GM12801 (cell line): ENCODE data around the gene RIN2.

ENCODE experiments used
- TF ChIP-seq, protein P1 (sequence below): IDR thresholded peaks from one replicate; pipeline ENCODE4 v1.5.1; 2011; ENCODE audit warnings: control low read depth; ENCODE audit not compliant: insufficient read length; ENCODE audit errors: extremely low read depth

The RIN2 gene, protein sequence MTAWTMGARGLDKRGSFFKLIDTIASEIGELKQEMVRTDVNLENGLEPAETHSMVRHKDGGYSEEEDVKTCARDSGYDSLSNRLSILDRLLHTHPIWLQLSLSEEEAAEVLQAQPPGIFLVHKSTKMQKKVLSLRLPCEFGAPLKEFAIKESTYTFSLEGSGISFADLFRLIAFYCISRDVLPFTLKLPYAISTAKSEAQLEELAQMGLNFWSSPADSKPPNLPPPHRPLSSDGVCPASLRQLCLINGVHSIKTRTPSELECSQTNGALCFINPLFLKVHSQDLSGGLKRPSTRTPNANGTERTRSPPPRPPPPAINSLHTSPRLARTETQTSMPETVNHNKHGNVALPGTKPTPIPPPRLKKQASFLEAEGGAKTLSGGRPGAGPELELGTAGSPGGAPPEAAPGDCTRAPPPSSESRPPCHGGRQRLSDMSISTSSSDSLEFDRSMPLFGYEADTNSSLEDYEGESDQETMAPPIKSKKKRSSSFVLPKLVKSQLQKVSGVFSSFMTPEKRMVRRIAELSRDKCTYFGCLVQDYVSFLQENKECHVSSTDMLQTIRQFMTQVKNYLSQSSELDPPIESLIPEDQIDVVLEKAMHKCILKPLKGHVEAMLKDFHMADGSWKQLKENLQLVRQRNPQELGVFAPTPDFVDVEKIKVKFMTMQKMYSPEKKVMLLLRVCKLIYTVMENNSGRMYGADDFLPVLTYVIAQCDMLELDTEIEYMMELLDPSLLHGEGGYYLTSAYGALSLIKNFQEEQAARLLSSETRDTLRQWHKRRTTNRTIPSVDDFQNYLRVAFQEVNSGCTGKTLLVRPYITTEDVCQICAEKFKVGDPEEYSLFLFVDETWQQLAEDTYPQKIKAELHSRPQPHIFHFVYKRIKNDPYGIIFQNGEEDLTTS

DNA sequence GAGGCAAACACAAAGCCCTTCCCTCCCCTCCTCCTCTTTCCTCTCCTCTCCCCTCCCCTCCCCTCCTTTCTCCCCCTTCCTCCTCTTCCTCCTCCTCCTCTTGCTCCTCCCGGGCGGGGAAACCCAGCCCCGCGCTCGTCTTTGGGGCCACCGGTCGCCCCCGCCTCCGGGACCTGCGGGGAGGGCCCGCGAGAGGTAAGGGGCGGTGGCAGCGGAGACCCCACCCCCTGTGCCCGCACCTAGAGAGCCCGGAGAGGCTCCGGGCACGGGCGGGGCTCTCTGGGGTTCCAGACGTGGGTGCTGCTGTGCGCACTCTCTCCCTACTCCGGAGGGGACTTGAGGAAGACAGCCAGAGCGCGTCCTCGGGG, at the start of gene RIN2:
RIN2 (plus strand) TSS at position 126 of the 368 bp plus-strand sequence. CDS start 131,344 bp downstream, outside the sequence.
- TF ChIP-seq, protein P1, sequence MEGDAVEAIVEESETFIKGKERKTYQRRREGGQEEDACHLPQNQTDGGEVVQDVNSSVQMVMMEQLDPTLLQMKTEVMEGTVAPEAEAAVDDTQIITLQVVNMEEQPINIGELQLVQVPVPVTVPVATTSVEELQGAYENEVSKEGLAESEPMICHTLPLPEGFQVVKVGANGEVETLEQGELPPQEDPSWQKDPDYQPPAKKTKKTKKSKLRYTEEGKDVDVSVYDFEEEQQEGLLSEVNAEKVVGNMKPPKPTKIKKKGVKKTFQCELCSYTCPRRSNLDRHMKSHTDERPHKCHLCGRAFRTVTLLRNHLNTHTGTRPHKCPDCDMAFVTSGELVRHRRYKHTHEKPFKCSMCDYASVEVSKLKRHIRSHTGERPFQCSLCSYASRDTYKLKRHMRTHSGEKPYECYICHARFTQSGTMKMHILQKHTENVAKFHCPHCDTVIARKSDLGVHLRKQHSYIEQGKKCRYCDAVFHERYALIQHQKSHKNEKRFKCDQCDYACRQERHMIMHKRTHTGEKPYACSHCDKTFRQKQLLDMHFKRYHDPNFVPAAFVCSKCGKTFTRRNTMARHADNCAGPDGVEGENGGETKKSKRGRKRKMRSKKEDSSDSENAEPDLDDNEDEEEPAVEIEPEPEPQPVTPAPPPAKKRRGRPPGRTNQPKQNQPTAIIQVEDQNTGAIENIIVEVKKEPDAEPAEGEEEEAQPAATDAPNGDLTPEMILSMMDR, result no peak

- TF ChIP-seq, protein P1, result no peak
Observed at GRCh38 chr20:19709635-19710335, 48.3 kb upstream of the RIN2 start.

GRCh38 chr20:19710336-19711120, 47.5 kb upstream of the RIN2 start:
- TF ChIP-seq, protein P1, result no peak

- TF ChIP-seq, protein P1, result no peak
Observed at GRCh38 chr20:19711126-19711525, 46.9 kb upstream of the RIN2 start.

- TF ChIP-seq, protein P1, result no peak
Observed at GRCh38 chr20:19712721-19713260, 45.3 kb upstream of the RIN2 start.

- TF ChIP-seq, protein P1, result no peak
Observed at GRCh38 chr20:19713822-19714578, 44.1 kb upstream of the RIN2 start.
